AG09319 (cell line): Measurements from ENCODE around the gene ADM2.

Experiments
- DNase-seq: peaks from one replicate; pipeline ENCODE4 v3.0.0-alpha.2; 2010; ENCODE audit warnings: low read depth; ENCODE audit errors: extremely low read depth
- CTCF ChIP-seq: IDR thresholded peaks from 2 replicates; pipeline ENCODE4 v1.5.1; 2011; ENCODE audit warnings: low read depth, mild to moderate bottlenecking, inconsistent platforms, low read length, moderate library complexity

Gene ADM2

GRCh38 chr22:50506611-50507420 is 25.5 kb downstream of the ADM2 start:
- no peak for DNase-seq
- no peak for TF ChIP-seq CTCF

GRCh38 chr22:50507421-50507990 is 26.2 kb downstream of the ADM2 start, which contains the start of gene LMF2:
TSS of gene LMF2 (minus strand) at chr22:50507702. CDS start at chr22:50507675, 27 bp downstream.
- DNase-seq, result no peak

GRCh38 chr22:50507991-50508884 is 26.9 kb downstream of the ADM2 start, which contains the start of gene NCAPH2:
TSS of gene NCAPH2 (plus strand) at chr22:50508224. CDS start at chr22:50508338, 114 bp downstream.
- DNase-seq, result peak; percentile 92
- TF ChIP-seq CTCF, result no peak; the same call in 1 of the 2 replicates

More at GRCh38 chr22:50507421-50507990, 26.2 kb downstream of the ADM2 start, which contains the start of gene LMF2:
- TF ChIP-seq CTCF, result no peak

GRCh38 chr22:50508897-50509296 is 27.6 kb downstream of the ADM2 start:
- TF ChIP-seq CTCF, result no peak

GRCh38 chr22:50513175-50513574 is 31.8 kb downstream of the ADM2 start:
- DNase-seq, result no peak
- TF ChIP-seq CTCF, result no peak

More at GRCh38 chr22:50508897-50509296, 27.6 kb downstream of the ADM2 start:
- no peak for DNase-seq

- no peak for DNase-seq
Measured at GRCh38 chr22:50516068-50516467, 34.7 kb downstream of the ADM2 start.

More at GRCh38 chr22:50516068-50516467, 34.7 kb downstream of the ADM2 start:
- TF ChIP-seq CTCF, result no peak
